Activated CD4-positive, alpha-beta T cell treated with anti-CD3 and anti-CD28 coated beads, Interleukin-2, Interleukin-4, amounts not matched to agents 100 ng/mL and 50 ng/mL, durations not matched to agents 16 hours and 8 hours (primary cell): ENCODE results near the gene SLC38A5.
A peak's percentile ranks its signal among the peaks of the same experiment; 100 is the strongest.
"Not testable (repeated sequence)": the region's sequence is repeated elsewhere in the genome, so short reads cannot be mapped to it uniquely, and the experiment has no call there.

ENCODE experiments used
- DNase-seq: peaks from one replicate; pipeline ENCODE4 v3.0.0-alpha.2; 2020; ENCODE audit warnings: low spot score

The SLC38A5 gene

GRCh38 chrX:48470110-48470832 is at the start of gene SLC38A5:
SLC38A5 (minus strand) TSS chrX:48470260; CDS start chrX:48467924, 2,336 bp downstream.
- no peak for DNase-seq

- DNase-seq = not testable (repeated sequence)
Observed at GRCh38 chrX:48519481-48519880, 49.4 kb upstream of the SLC38A5 start.

- DNase-seq = no peak
Observed at GRCh38 chrX:48516987-48517386, 46.9 kb upstream of the SLC38A5 start.

- no peak for DNase-seq
Observed at GRCh38 chrX:48516285-48516684, 46.2 kb upstream of the SLC38A5 start.

GRCh38 chrX:48515842-48516241 is 45.8 kb upstream of the SLC38A5 start:
- DNase-seq = no peak

- no peak for DNase-seq
Observed at GRCh38 chrX:48514868-48515460, 44.9 kb upstream of the SLC38A5 start.

- no peak for DNase-seq
Observed at GRCh38 chrX:48514126-48514806, 44.2 kb upstream of the SLC38A5 start.

- no peak for DNase-seq
Observed at GRCh38 chrX:48513670-48514069, 43.6 kb upstream of the SLC38A5 start.

- no peak for DNase-seq
Observed at GRCh38 chrX:48512371-48512935, 42.4 kb upstream of the SLC38A5 start.

- DNase-seq = no peak
Observed at GRCh38 chrX:48511560-48511959, 41.5 kb upstream of the SLC38A5 start.

- DNase-seq = no peak
Observed at GRCh38 chrX:48509619-48510018, 39.6 kb upstream of the SLC38A5 start.

- DNase-seq = no peak
Observed at GRCh38 chrX:48509245-48509590, 39.2 kb upstream of the SLC38A5 start.

GRCh38 chrX:48508400-48509244 is 38.6 kb upstream of the SLC38A5 start, which contains the start of gene PORCN:
PORCN (plus strand) TSS chrX:48508992; CDS start chrX:48509821, 829 bp downstream.
- DNase-seq = peak; percentile 79

- DNase-seq = no peak
Observed at GRCh38 chrX:48507246-48507645, 37.2 kb upstream of the SLC38A5 start.

GRCh38 chrX:48505481-48505880 is 35.4 kb upstream of the SLC38A5 start:
- DNase-seq = no peak

GRCh38 chrX:48504261-48504660 is 34.2 kb upstream of the SLC38A5 start:
- no peak for DNase-seq

GRCh38 chrX:48498374-48498809 is 28.3 kb upstream of the SLC38A5 start:
- DNase-seq = no peak

- DNase-seq = no peak
Observed at GRCh38 chrX:48497871-48498270, 27.8 kb upstream of the SLC38A5 start.

GRCh38 chrX:48496660-48497059 is 26.6 kb upstream of the SLC38A5 start:
- DNase-seq = no peak

- DNase-seq = no peak
Observed at GRCh38 chrX:48493890-48494364, 23.9 kb upstream of the SLC38A5 start.

GRCh38 chrX:48492293-48492910 is 22.3 kb upstream of the SLC38A5 start:
- no peak for DNase-seq
